Activated T-helper 1 cell treated with anti-CD3 and anti-CD28 coated beads, Interleukin-12 subunit alpha, Interleukin-12 subunit beta, Interleukin-2, Interleukin-4 antibody, amounts not matched to agents 30 ng/mL and 10 ng/mL and 1 ng/mL, durations not matched to agents 14 hours and 24 hours and 36 hours (primary cell): Measurements from ENCODE around the gene TCN2. TPM values are rescaled to one million over a fixed set of nuclear protein-coding genes. Genes with fewer than 3 reads are reported as not detected.
"Not testable (repeated sequence)": the region's sequence is repeated elsewhere in the genome, so short reads cannot be mapped to it uniquely, and the experiment has no call there.

Experiments used
- DNase-seq: peaks from one replicate; pipeline ENCODE4 v3.0.0; 2021; ENCODE audit warnings: low spot score
- H3K27ac Mint-ChIP-seq: one replicate; pipeline ENCODE4 v1.8.0; 2021; ENCODE audit warnings: mild to moderate bottlenecking, mixed read lengths
- H3K27me3 Mint-ChIP-seq: one replicate; pipeline ENCODE4 v1.8.0; 2022; ENCODE audit warnings: mild to moderate bottlenecking, moderate library complexity, mixed read lengths; ENCODE audit not compliant: insufficient read depth
- H3K36me3 Mint-ChIP-seq: one replicate; pipeline ENCODE4 v1.8.0; 2021; ENCODE audit warnings: low read depth, mixed read lengths
- H3K4me1 Mint-ChIP-seq: one replicate; pipeline ENCODE4 v1.8.0; 2021; ENCODE audit warnings: low read depth, mixed read lengths
- H3K4me3 Mint-ChIP-seq: one replicate; pipeline ENCODE4 v1.8.0; 2021; ENCODE audit warnings: mild to moderate bottlenecking, moderate library complexity, mixed read lengths
- H3K9me3 Mint-ChIP-seq: one replicate; pipeline ENCODE4 v1.8.0; 2021; ENCODE audit warnings: mixed read lengths
- intact Hi-C: fragments of 100-400 bp; cut with micrococcal nuclease; formaldehyde crosslinking; loops from one replicate; pipeline ENCODE4 v1.15.1; 2024
- total RNA-seq: library from RNA; stranded (reverse); gene quantifications from 2 replicates; pipeline ENCODE4 v1.2.3, GENCODE V29; 2022

The TCN2 gene
- total RNA-seq, 1 donor from 2014 or later = 0.23 TPM

DNA sequence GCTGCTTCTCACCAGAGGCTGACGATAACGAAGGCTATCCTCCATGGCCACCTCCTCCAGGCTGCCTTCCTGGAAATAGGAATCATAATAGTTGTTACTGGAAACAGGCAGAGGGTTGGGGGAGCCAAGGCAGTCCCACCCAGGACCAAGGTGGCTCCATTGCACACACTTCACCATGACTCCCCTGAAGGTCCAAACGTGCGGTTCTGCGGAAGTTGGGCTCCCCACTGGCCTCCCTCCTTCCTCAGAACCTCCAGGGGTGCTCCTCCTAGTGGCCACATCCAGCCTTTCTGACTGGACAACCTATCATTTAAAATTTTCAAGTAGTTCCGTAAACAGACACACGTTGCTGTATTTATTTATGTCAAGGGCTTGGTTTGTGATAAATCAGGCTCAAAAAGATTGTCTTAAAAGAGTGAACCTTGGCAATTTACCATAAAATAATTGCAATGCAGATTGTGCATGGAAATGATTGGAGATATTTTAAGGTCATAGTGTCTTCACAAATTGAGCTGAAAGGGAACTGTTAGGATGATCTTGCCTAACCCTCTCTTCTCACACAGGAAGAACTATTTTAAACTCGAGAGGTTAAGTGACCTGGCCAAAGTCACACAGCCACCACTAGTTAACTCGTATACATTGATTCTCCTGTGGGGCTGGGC, 1.4 kb upstream of the TCN2 start:
- DNase-seq = peak; percentile 32
- intact Hi-C loops = no loop called here
- peak overlapping the region; percentile 45 for H3K4me3 Mint-ChIP-seq
- H3K9me3 Mint-ChIP-seq = no peaks in the 10 kb centered on the region
- H3K27me3 Mint-ChIP-seq = no peaks in the 10 kb centered on the region
- H3K36me3 Mint-ChIP-seq = peaks cover 1% of the 10 kb centered on the region
- H3K4me1 Mint-ChIP-seq = peaks cover 56% of the 10 kb centered on the region
- peak overlapping the region; percentile 10 for H3K27ac Mint-ChIP-seq

DNA sequence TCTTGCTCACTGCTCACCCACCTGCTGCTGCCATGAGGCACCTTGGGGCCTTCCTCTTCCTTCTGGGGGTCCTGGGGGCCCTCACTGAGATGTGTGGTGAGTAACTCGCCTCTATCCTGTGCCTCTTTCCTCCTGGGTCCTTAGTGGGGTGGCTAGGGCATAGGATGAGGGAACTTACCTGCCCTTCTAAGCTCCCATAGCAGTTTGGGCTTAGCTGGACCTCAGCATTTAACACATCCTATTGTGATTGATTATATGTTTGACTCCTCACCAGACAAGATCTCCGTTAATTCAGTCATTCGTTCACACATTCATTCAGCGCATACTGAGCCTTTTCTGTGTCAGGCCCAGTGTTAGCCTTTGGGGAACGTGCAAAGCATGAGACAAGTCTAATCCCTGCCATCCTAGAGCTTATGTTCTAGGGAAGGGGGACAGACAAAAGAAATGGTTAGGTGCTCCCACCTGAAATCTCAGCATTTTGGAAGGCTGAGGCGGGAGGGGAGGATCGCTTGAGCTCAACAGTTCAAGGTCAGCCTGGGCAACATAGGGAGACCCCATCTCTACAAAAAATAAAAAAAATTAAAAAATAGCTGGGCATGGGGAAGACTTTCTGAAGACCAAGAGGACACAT, 441 bp downstream of the TCN2 start:
- no peaks in the 10 kb centered on the region for H3K27me3 Mint-ChIP-seq
- peak overlapping the region; percentile 82 for H3K4me3 Mint-ChIP-seq
- H3K27ac Mint-ChIP-seq = peak overlapping the region; percentile 47
- H3K4me1 Mint-ChIP-seq = peaks cover 61% of the 10 kb centered on the region
- no peaks in the 10 kb centered on the region for H3K9me3 Mint-ChIP-seq
- no peak for DNase-seq
- peaks cover 1% of the 10 kb centered on the region for H3K36me3 Mint-ChIP-seq
- intact Hi-C loops = no loop called here

DNA sequence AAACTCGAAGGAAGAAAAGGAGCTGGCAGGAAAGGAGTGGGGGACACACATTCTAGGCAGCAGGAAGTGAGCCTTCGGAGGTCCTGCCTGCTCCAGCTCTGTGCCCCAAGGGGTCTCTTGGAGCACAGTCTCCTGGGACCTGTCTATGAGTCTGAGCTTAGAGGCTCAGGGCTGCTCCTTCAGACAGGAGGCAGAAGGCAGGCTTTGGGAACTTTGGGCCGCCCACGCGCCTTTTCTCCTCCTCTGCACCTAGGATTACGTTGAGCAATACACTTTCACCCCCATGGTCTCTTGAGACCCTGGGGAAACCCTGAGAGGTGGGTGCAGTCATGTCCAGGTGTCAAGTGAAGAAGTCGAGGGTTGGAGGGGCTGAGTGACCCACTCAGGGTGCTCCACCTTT, 965 bp downstream of the TCN2 start:
- H3K4me1 Mint-ChIP-seq = peaks cover 61% of the 10 kb centered on the region
- H3K9me3 Mint-ChIP-seq = no peaks in the 10 kb centered on the region

DNA sequence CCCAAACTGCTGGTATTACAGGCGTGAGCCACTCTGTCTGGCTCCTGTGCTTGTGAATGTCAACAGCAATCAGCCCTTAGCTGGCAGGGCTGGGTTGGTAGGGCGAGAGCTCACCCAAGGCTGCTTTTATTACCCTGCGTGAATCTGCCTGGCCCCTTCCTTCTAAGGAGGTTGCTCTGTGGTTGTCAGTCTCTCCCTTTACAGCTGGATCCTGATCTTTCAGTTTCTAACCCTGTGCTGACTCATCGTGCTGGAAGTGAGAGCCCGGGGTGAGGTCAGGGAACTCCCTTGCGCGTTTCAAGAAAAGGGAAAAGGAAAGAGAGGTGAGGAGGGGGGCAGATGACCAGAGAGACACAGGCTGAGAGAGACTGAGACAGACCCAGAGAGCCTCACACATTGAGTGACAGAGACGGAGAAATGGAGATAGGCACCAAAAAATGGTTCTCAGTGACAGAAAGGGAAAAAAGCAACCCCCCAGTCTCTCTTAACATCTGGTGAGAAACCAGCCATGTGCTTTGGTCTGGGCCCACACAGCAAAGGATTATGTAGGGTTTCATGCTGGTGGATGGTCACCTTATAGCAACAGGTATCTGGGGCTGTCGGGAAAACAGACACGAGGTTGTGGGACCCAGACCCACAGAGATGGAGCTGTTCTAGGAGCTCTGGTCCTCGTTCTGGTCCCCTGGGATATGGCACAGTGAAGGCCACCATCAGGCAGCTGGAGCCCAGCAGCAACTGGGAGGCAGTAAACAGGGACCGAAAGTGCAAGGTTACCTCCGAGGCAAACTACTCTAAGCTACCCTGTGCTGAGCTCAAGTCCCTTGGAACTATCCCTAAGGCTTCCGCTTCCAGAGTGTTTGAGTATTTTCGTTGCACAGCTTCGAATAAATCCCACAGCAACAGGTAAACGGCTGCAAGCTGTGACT, 2.5 kb downstream of the TCN2 start:
- Mint-ChIP-seq H3K27me3 (no peaks in the 10 kb centered on the region), H3K4me3 (peak overlapping the region; percentile 38), H3K9me3 (no peaks in the 10 kb centered on the region), H3K4me1 (peaks cover 61% of the 10 kb centered on the region), H3K36me3 (peaks cover 1% of the 10 kb centered on the region), H3K27ac (peak overlapping the region; percentile 66)
- DNase-seq = peak; percentile 52
- intact Hi-C loops = loop anchor here (1.0 kb wide), 3 partner anchors 17 to 136 kb away; no protein-coding TSS in a partner anchor

More for the DNA sequence above, 965 bp downstream of the TCN2 start:
- DNase-seq = no peak
- no peak overlapping the region for H3K27ac Mint-ChIP-seq
- intact Hi-C loops = no loop called here
- H3K4me3 Mint-ChIP-seq = no peak overlapping the region
- no peaks in the 10 kb centered on the region for H3K27me3 Mint-ChIP-seq
- H3K36me3 Mint-ChIP-seq = peaks cover 1% of the 10 kb centered on the region

DNA sequence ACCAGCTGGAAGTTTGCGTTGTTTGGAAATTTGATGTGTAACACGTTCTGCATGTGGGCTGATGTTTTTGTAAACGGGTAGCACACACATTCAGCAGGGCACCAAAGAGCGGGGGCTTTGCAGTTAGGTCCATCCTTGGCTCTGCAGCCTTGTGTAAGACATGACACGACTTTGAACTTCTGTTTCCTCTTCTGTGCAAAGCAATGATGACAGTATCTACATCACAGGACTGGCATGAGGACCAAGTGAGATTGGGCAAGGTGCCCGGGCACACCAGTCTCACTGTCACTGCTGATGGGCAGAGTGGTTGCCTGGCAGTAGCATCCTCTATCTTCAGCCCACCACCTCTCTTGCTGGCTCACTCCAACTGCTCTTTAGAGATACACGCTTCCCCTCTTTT, 3.3 kb downstream of the TCN2 start:
- H3K9me3 Mint-ChIP-seq = no peaks in the 10 kb centered on the region
- intact Hi-C loops = no loop called here

DNA sequence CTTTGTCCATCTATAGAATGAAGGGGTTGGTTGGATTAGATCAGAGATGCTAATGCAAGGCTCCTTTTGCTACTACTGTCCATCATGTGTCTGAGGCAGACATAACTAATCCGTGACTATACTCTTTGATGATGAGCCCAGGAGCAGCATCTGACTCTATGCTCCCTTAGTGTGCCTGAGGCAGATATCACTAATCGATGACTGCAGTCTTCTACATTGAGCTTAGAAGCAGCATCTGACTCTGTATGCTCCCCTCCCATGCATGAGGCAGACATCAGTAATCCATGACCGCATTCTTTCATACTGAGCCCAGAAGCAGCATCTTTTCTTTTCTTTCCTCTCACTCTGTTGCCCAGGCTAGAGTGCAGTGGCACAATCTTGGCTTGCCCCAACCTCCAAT, 4.2 kb downstream of the TCN2 start:
- Mint-ChIP-seq H3K4me1 (peaks cover 52% of the 10 kb centered on the region), H3K27me3 (no peaks in the 10 kb centered on the region), H3K27ac (no peak overlapping the region), H3K4me3 (no peak overlapping the region), H3K36me3 (peaks cover 1% of the 10 kb centered on the region), H3K9me3 (no peaks in the 10 kb centered on the region)
- DNase-seq = no peak
- intact Hi-C loops = no loop called here

More for the DNA sequence above, 3.3 kb downstream of the TCN2 start:
- no peak for DNase-seq
- Mint-ChIP-seq H3K4me1 (peaks cover 60% of the 10 kb centered on the region), H3K27ac (no peak overlapping the region), H3K4me3 (no peak overlapping the region), H3K36me3 (peaks cover 1% of the 10 kb centered on the region), H3K27me3 (no peaks in the 10 kb centered on the region)

DNA sequence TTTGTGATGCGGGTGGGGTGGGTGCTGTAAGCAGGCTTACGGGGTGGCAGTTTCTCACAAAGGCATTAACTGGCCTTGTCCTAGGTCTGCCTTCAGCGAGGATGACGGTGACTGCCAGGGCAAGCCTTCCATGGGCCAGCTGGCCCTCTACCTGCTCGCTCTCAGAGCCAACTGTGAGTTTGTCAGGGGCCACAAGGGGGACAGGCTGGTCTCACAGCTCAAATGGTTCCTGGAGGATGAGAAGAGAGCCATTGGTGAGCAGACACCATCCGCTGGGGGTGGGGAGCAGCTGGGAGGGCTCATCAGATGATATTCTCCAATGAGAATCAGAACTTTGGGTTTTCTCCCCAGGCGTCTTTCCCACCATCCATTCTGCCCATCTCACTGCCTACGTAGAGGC, 5.8 kb downstream of the TCN2 start:
- H3K4me3 Mint-ChIP-seq = no peak overlapping the region
- H3K27me3 Mint-ChIP-seq = no peaks in the 10 kb centered on the region
- DNase-seq = no peak
- H3K9me3 Mint-ChIP-seq = no peaks in the 10 kb centered on the region
- H3K36me3 Mint-ChIP-seq = peaks cover 1% of the 10 kb centered on the region
- peaks cover 37% of the 10 kb centered on the region for H3K4me1 Mint-ChIP-seq
- no peak overlapping the region for H3K27ac Mint-ChIP-seq
- intact Hi-C loops = no loop called here

DNA sequence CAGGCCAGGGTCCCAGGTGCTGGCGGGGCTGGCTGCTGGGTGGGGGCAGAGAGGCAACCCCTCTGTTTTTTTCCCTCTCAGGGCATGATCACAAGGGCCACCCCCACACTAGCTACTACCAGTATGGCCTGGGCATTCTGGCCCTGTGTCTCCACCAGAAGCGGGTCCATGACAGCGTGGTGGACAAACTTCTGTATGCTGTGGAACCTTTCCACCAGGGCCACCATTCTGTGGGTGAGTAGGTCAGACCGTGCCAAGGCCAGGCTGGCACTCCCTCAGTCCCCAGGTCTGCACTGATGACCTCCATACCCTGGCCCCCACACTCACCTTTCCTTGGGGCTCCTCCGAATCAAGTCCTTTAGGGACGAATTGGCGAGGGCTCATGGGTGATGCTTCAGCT, 7.3 kb downstream of the TCN2 start:
- H3K4me1 Mint-ChIP-seq = peaks cover 23% of the 10 kb centered on the region

DNA sequence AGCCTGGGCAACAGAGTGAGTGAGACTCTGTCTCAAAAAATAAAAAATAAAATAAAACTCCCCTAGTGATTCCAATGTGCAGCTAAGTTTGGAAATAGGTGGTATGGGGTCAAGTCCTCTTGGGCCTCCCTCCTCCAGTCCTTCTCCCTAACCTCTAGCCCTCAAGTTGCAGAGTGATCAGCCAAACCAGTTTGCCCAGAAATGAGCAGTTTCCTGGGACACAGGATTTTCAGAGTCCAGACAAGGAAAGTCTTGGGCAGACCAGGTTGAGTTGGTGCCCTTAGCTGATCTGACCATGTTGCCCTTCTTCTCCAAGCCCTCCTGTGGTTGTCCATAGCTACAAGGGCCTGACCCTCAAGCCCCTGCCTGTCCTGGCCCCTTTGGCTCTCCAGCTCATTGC, 7.9 kb downstream of the TCN2 start:
- H3K27ac Mint-ChIP-seq = no peak overlapping the region
- no peaks in the 10 kb centered on the region for H3K27me3 Mint-ChIP-seq
- H3K4me3 Mint-ChIP-seq = no peak overlapping the region
- H3K9me3 Mint-ChIP-seq = no peaks in the 10 kb centered on the region
- no peak for DNase-seq
- intact Hi-C loops = no loop called here
- peaks cover 16% of the 10 kb centered on the region for H3K4me1 Mint-ChIP-seq
- H3K36me3 Mint-ChIP-seq = no peaks in the 10 kb centered on the region

More for the DNA sequence above, 7.3 kb downstream of the TCN2 start:
- H3K4me3 Mint-ChIP-seq = no peak overlapping the region
- no peaks in the 10 kb centered on the region for H3K9me3 Mint-ChIP-seq
- intact Hi-C loops = no loop called here
- H3K27ac Mint-ChIP-seq = no peak overlapping the region
- H3K36me3 Mint-ChIP-seq = peaks cover 1% of the 10 kb centered on the region
- H3K27me3 Mint-ChIP-seq = no peaks in the 10 kb centered on the region
- no peak for DNase-seq

DNA sequence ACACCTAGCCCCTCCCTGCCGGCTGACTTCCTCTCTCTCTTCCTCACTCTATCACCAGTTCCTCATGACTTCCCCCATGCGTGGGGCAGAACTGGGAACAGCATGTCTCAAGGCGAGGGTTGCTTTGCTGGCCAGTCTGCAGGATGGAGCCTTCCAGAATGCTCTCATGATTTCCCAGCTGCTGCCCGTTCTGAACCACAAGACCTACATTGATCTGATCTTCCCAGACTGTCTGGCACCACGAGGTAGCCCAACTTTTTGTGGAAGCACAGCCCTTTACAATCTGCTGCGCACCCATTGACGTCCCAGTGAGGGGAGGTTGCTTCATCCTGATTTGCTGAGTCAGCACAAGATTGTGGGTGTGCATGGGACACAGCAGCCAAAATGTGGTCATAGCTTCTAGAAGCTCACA, 8.6 kb downstream of the TCN2 start:
- Mint-ChIP-seq H3K4me3 (no peak overlapping the region), H3K27me3 (no peaks in the 10 kb centered on the region), H3K9me3 (no peaks in the 10 kb centered on the region), H3K27ac (no peak overlapping the region), H3K4me1 (peaks cover 10% of the 10 kb centered on the region), H3K36me3 (no peaks in the 10 kb centered on the region)
- intact Hi-C loops = no loop called here
- no peak for DNase-seq

DNA sequence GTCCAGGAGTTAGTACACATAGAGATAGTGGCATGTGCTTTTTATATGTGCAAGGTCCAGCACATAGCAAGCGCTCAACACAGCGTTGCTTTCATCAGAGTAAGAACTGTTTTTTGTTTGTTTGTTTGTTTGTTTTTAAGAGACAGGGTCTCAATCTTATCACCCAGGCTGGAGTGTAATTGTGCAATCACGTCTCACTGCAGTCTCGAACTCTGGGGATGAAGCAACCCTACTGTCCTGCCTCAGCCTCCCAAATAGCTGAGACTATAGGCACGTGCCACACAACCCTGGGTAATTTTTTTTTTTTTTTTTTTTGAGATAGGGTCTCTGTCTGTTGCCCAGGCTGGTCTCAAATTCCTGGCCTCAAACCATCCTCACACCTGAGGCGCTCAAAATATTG, 10.8 kb downstream of the TCN2 start:
- Mint-ChIP-seq H3K27me3 (no peaks in the 10 kb centered on the region), H3K4me1 (no peaks in the 10 kb centered on the region), H3K4me3 (no peak overlapping the region), H3K9me3 (no peaks in the 10 kb centered on the region), H3K36me3 (no peaks in the 10 kb centered on the region), H3K27ac (no peak overlapping the region)
- intact Hi-C loops = no loop called here
- DNase-seq = no peak

DNA sequence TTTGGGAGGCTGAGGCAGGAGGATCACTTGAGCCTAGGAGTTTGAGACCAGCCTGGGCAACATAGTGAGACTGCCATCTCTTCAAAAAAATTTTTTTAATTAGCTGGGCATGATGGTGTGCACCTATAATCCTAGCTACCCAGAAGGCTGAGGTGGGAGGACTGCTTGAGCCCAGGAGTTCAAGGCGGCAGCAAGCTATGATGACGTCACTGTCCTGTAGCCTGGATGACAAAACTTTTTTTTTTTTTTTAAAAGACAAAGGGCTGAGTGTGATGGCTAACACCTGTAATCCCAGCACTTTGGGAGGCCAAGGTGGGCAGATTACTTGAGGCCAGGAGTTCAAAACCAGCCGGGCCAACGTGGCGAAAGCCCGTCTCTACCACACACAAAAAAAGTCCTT, 12.9 kb downstream of the TCN2 start:
- H3K4me1 Mint-ChIP-seq, H3K9me3 Mint-ChIP-seq, H3K4me3 Mint-ChIP-seq, H3K27me3 Mint-ChIP-seq, H3K27ac Mint-ChIP-seq, H3K36me3 Mint-ChIP-seq, DNase-seq, intact Hi-C loops: not testable (repeated sequence)

DNA sequence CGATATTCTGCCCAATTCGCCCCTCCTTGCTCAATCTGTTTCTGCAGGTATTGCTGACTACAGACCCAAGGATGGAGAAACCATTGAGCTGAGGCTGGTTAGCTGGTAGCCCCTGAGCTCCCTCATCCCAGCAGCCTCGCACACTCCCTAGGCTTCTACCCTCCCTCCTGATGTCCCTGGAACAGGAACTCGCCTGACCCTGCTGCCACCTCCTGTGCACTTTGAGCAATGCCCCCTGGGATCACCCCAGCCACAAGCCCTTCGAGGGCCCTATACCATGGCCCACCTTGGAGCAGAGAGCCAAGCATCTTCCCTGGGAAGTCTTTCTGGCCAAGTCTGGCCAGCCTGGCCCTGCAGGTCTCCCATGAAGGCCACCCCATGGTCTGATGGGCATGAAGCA, 19.4 kb downstream of the TCN2 start:
- DNase-seq = no peak
- Mint-ChIP-seq H3K9me3 (no peaks in the 10 kb centered on the region), H3K4me1 (no peaks in the 10 kb centered on the region), H3K27me3 (no peaks in the 10 kb centered on the region), H3K27ac (no peak overlapping the region), H3K4me3 (no peak overlapping the region), H3K36me3 (no peaks in the 10 kb centered on the region)
- intact Hi-C loops = no loop called here
